ENCODE results near the gene DAAM1.

GRCh38 chr14:59331217-59331616 lies 142.8 kb downstream of the DAAM1 start:
- no peak for TF ChIP-seq CTCF (conservative IDR thresholded peaks at IDR 0.05; ENCODE audit: low read length)
- TF ChIP-seq EZH2phosphoT487 (IDR thresholded peaks at IDR 0.05; ENCODE audit: borderline replicate concordance) = no peak
